Measurements from ENCODE around the gene MS4A2.

DNA sequence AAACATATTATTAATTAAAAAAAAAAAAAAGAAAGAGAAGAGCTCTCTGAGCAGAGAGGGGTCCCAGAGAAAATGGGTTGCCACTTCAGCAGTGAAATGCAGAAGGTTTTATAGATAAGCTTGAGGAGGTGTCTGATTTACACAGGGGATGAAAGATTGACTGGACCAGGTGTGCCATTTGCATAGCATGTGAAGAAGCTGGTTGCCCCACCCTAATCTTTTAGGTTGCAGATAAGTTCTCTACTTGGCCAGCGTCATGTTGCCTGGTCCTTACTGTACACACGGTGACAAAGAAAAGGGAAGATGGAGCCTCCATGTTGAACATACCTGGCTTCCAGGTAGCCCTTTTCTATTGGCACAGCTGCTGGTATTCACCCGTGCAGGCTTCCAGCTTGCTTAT, 41.4 kb downstream of the MS4A2 start:
- TF ChIP-seq SP1 (IDR thresholded peaks at IDR 0.05) (no peak), L3MBTL2 (conservative IDR thresholded peaks at IDR 0.05) (no peak), FOXM1 (IDR thresholded peaks at IDR 0.05; ENCODE audit: borderline replicate concordance) (no peak), SUZ12 (IDR thresholded peaks at IDR 0.05) (no peak), FOXA1 (IDR thresholded peaks at IDR 0.05) (no peak), FOXK2 (IDR thresholded peaks at IDR 0.05) (no peak), ELF4 (IDR thresholded peaks at IDR 0.05) (no peak), CTBP1 (IDR thresholded peaks at IDR 0.05; ENCODE audit: borderline replicate concordance) (no peak), TARDBP (IDR thresholded peaks at IDR 0.05) (no peak), BHLHE40 (IDR thresholded peaks at IDR 0.05; ENCODE audit: borderline replicate concordance) (no peak), ARNT (IDR thresholded peaks at IDR 0.05) (no peak), LEF1 (IDR thresholded peaks at IDR 0.05; ENCODE audit: borderline replicate concordance) (no peak), ZNF384 (IDR thresholded peaks at IDR 0.05) (no peak)
- TF ChIP-seq, protein P1, sequence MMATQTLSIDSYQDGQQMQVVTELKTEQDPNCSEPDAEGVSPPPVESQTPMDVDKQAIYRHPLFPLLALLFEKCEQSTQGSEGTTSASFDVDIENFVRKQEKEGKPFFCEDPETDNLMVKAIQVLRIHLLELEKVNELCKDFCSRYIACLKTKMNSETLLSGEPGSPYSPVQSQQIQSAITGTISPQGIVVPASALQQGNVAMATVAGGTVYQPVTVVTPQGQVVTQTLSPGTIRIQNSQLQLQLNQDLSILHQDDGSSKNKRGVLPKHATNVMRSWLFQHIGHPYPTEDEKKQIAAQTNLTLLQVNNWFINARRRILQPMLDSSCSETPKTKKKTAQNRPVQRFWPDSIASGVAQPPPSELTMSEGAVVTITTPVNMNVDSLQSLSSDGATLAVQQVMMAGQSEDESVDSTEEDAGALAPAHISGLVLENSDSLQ (IDR thresholded peaks at IDR 0.05): no peak

Data from HEK293T (cell line).